HG03135 (cell line): ENCODE data around the gene KRTAP5-5.
"Not testable (repeated sequence)": the region's sequence is repeated elsewhere in the genome, so short reads cannot be mapped to it uniquely, and the experiment has no call there.

Experiments
- ATAC-seq: cut with Tn5 transposase; IDR thresholded peaks from one replicate; pipeline ENCODE4 v1.9.1; 2021; ENCODE audit warnings: mild to moderate bottlenecking, moderate library complexity; ENCODE audit not compliant: unreplicated experiment

Gene KRTAP5-5

GRCh38 chr11:1640076-1640946 lies 10.7 kb downstream of the KRTAP5-5 start:
- ATAC-seq: no peak

- no peak for ATAC-seq
Observed at GRCh38 chr11:1641096-1641495, 11.5 kb downstream of the KRTAP5-5 start.

- no peak for ATAC-seq
Observed at GRCh38 chr11:1642288-1643145, 12.9 kb downstream of the KRTAP5-5 start.

GRCh38 chr11:1643146-1643690 lies 13.6 kb downstream of the KRTAP5-5 start:
- ATAC-seq: no peak

- ATAC-seq: no peak
Observed at GRCh38 chr11:1644601-1645356, 15.2 kb downstream of the KRTAP5-5 start.

- ATAC-seq: no peak
Observed at GRCh38 chr11:1645357-1645821, 15.8 kb downstream of the KRTAP5-5 start.

GRCh38 chr11:1646540-1646939 lies 17.0 kb downstream of the KRTAP5-5 start:
- ATAC-seq: not testable (repeated sequence)

GRCh38 chr11:1647901-1648652 lies 18.5 kb downstream of the KRTAP5-5 start:
- ATAC-seq: no peak

GRCh38 chr11:1648653-1649420 lies 19.3 kb downstream of the KRTAP5-5 start:
- no peak for ATAC-seq

- ATAC-seq: no peak
Observed at GRCh38 chr11:1650034-1650917, 20.7 kb downstream of the KRTAP5-5 start.

- ATAC-seq: no peak
Observed at GRCh38 chr11:1650918-1651262, 21.3 kb downstream of the KRTAP5-5 start.

- ATAC-seq: no peak
Observed at GRCh38 chr11:1651411-1651980, 21.9 kb downstream of the KRTAP5-5 start.

- no peak for ATAC-seq
Observed at GRCh38 chr11:1652026-1652425, 22.5 kb downstream of the KRTAP5-5 start.

- ATAC-seq: no peak
Observed at GRCh38 chr11:1652442-1652770, 22.8 kb downstream of the KRTAP5-5 start.

GRCh38 chr11:1652771-1653540 lies 23.4 kb downstream of the KRTAP5-5 start:
- ATAC-seq: no peak

GRCh38 chr11:1653541-1654387 lies 24.2 kb downstream of the KRTAP5-5 start:
- ATAC-seq: no peak
